Pancreas (tissue), 10 donors: ENCODE results near the gene SPARC. TPM values are rescaled to one million over a fixed set of nuclear protein-coding genes. Genes with fewer than 3 reads are reported as not detected.
A peak's percentile ranks its signal among the peaks of the same experiment; 100 is the strongest.

Experiments used
- ATAC-seq, 4 donors: fragments of 200-7000 bp; cut with Tn5 transposase; one replicate each; pipeline versions ENCODE4 v1.8.0 to v1.9.1; 2020; ENCODE audit warnings: mild to moderate bottlenecking in 4 of 4, moderate library complexity in 4 of 4
- DNase-seq, 6 donors: peaks; one replicate each; pipeline ENCODE4 v3.0.0-alpha.2; 2020
- FAIRE-seq: peaks from 2 replicates; lab custom pipeline; 2012; peaks lifted over from hg19 to GRCh38; lab: Jason Lieb, UNC
- H3K27ac ChIP-seq, 4 donors: fragments of 200-600 bp; sonication (generic); 1 replicate in 3 of 4; 2 replicates in 1 of 4; pipeline versions ENCODE4 v1.5.0 to v1.8.0; 2020
- H3K27me3 ChIP-seq, 4 donors: fragments of 200-600 bp; one replicate each; pipeline ENCODE4 v1.8.0; 2021
- H3K36me3 ChIP-seq, 3 donors: fragments of 200-600 bp; sonication (generic) in 1 of 3; one replicate each; pipeline versions ENCODE4 v1.5.0 to v1.8.0; 2020 to 2021
- H3K4me1 ChIP-seq, 3 donors: fragments of 200-600 bp; one replicate each; pipeline ENCODE4 v1.8.0; 2021
- H3K4me3 ChIP-seq, 4 donors: fragments of 200-600 bp; sonication (generic) in 2 of 4; one replicate each; pipeline versions ENCODE4 v1.5.0 to v1.8.0; 2020 to 2021
- H3K9me3 ChIP-seq, 4 donors: fragments of 200-600 bp; one replicate each; pipeline ENCODE4 v1.8.0; 2021
- CTCF ChIP-seq, 4 donors: fragments of 200-600 bp; sonication (generic) in 3 of 4; IDR thresholded peaks; one replicate each; pipeline versions ENCODE4 v1.5.0 to v1.8.0; 2021; ENCODE audit warnings: antibody characterized with exemption in 4 of 4
- WGBS, 2 donors: extraction: QIAGEN DNeasy Blood & Tissue Kit; methylation state at CpG; one replicate each; pipeline ENCODE4 v1.1.7; 2013; 5-methylcytosine and 5-hydroxymethylcytosine counted together
- intact Hi-C, 3 donors: fragments of 100-400 bp; cut with DNase I; formaldehyde crosslinking; loops; one replicate each; pipeline versions ENCODE4 v1.11.1 to v1.14.2; 2022
- polyA plus RNA-seq, 2 donors: library from polyadenylated mRNA; stranded (reverse); fragments of 200-250 nt; gene quantifications; one replicate each; pipeline ENCODE4 v1.2.3, GENCODE V29; 2013
- total RNA-seq, 6 donors: library from RNA; stranded (reverse); fragmentation: NEBNext Ultra II Directional in 4 of 6; extraction: Animal tissue kit (Norgen Biotek cat#: 25700) in 4 of 6; gene quantifications; one replicate each; pipeline versions ENCODE4 v1.2.1 to v1.2.4, GENCODE V29; 2021 to 2023
- donor health status: healthy with polysubstance abuse.
- donor health status: DM: no; HTN: no; CAD: no; lungs with moderate emphysema.
- donor health status: DM: no; HTN: no; CAD: no.
- donor health status: control.
- donor health status: control.
- donor health status: Bipolar disorder and iron deficiency.
- donor health status: DM: yes; HTN: yes; CAD: no.
- donor health status: DM: no; HTN: no; CAD: no.
- donor health status: DM: no; HTN: no; CAD: no.
- donor health status: DM: yes; HTN: yes; CAD: no.

SPARC gene
- total and polyA plus RNA-seq, 8 donors, result 27.2 to 608 (median 60.7) TPM

DNA sequence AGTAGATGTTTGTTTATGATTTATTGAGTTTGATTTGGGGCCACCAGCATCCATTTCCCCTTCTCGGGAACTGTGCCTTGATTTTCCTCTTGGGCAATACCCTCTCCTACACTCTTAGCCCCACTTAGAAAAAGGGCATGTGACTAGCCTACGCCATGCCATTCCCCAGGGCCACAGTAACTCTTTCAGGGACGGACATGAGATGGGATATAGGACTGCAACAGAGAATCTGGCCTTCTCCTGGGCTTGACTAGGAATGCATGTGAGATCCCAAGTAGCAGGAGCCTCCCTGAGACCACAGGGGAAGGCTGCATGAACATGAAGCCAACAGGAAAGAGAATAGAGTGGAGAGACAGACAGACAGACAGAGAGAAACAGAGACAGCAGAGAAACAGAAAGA lies 30.7 kb upstream of the SPARC start:
- Histone ChIP-seq H3K27me3 (no peaks in the 10 kb centered on the region), H3K27ac (no peak overlapping the region), H3K9me3 (no peaks in the 10 kb centered on the region), H3K4me1 (no peaks in the 10 kb centered on the region), H3K36me3 (no peaks in the 10 kb centered on the region), H3K4me3 (no peak overlapping the region)
- no peak for TF ChIP-seq CTCF (IDR thresholded peaks at IDR 0.05)
- no peak for FAIRE-seq
- ATAC-seq, result peak in 1 of 4 donors; percentile 49
- intact Hi-C loops, result no loop called here
- DNase-seq, result no peak
- 60 to 81% methylated on average over 3 of the region's 3 CpGs for WGBS, 2 donors

- intact Hi-C loops, result no loop called here
Observed at GRCh38 chr5:151709109-151709735, 22.5 kb upstream of the SPARC start.

DNA sequence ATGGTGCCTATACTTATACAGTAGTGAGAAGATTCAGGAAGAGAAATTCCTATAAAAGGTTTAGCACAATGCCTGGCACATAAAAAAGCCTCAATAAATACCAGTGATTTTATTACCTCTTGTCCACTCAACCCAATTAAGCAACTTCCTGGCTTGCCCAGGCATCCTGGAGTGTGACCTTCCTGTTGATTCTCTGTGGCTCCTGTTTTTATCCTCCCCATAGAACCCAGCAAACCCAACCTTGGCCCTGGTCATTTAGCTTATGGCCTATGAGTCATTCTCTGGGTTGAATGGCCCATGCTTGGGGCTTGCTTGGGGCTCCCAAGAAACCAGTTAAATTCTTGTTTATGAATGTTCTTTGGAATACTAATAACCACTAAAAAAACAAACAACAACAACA lies 21.4 kb upstream of the SPARC start:
- TF ChIP-seq CTCF (IDR thresholded peaks at IDR 0.05), result no peak
- intact Hi-C loops, result no loop called here
- ATAC-seq (no peak), DNase-seq (no peak), FAIRE-seq (no peak)
- no peaks in the 10 kb centered on the region for H3K4me1 ChIP-seq
- H3K4me3 ChIP-seq, result no peak overlapping the region
- no peaks in the 10 kb centered on the region for H3K9me3 ChIP-seq
- no peaks in the 10 kb centered on the region for H3K36me3 ChIP-seq
- no peaks in the 10 kb centered on the region for H3K27me3 ChIP-seq
- H3K27ac ChIP-seq, result no peak overlapping the region

More at GRCh38 chr5:151709109-151709735, 22.5 kb upstream of the SPARC start:
- TF ChIP-seq CTCF (IDR thresholded peaks at IDR 0.05), result no peak
- Histone ChIP-seq H3K27ac (no peak overlapping the region), H3K4me3 (no peak overlapping the region), H3K27me3 (no peaks in the 10 kb centered on the region), H3K4me1 (no peaks in the 10 kb centered on the region), H3K36me3 (no peaks in the 10 kb centered on the region), H3K9me3 (no peaks in the 10 kb centered on the region)
- no peak for ATAC-seq
- DNase-seq, result no peak
- no peak for FAIRE-seq
- WGBS, 2 donors, result 67 to 73% methylated on average over 13 of the region's 13 CpGs

DNA sequence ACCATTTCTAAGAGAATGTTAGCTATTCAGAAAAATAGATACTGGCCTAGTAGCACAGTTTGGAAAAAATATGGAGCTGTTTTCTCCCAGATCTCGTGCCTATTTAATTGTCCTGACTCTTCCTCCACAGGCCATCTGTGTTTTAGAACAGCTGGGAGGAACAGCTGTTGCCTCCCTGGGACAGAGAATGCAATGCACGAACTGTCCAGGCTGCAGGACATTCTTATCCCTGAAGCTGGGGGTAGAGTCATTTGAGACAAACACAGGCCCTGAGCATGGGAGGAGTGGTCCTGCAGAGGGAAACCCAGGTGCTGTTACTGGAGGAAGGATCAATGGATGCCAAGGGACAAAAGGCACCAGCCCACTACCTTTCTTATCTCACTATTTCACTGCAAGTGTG lies 20.9 kb upstream of the SPARC start:
- DNase-seq (no peak), FAIRE-seq (no peak), ATAC-seq (no peak)
- H3K4me1 ChIP-seq, result no peaks in the 10 kb centered on the region
- no peaks in the 10 kb centered on the region for H3K27me3 ChIP-seq
- no peak overlapping the region for H3K4me3 ChIP-seq
- H3K27ac ChIP-seq, result no peak overlapping the region
- WGBS, 2 donors, result 61 to 62% methylated on average over 2 of the region's 2 CpGs
- H3K9me3 ChIP-seq, result no peaks in the 10 kb centered on the region
- no peaks in the 10 kb centered on the region for H3K36me3 ChIP-seq
- intact Hi-C loops, result no loop called here
- no peak for TF ChIP-seq CTCF (IDR thresholded peaks at IDR 0.05)

DNA sequence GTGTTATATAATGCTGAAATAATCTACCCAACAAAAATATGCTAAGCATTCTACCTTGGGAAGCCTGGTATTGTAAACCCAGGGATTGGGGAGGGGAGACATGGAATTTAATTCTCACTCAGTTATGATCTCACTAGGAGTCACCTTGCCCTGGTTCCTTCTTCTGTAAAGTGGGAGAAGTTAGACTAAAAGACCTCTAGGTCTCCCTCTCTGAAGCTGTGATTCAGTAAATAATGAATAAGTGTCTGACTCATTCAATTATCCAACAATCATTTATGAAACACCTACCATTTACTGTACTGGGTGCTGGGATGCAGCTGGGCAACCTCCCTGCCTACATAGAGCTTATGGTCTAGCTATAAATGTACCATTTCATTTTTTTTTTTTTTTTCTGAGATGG lies 20.2 kb upstream of the SPARC start:
- no peak overlapping the region for H3K27ac ChIP-seq
- H3K9me3 ChIP-seq, result no peaks in the 10 kb centered on the region
- no peak for FAIRE-seq
- TF ChIP-seq CTCF (IDR thresholded peaks at IDR 0.05), result no peak
- no peak overlapping the region for H3K4me3 ChIP-seq
- intact Hi-C loops, result no loop called here
- DNase-seq, result no peak
- no peak for ATAC-seq
- no peaks in the 10 kb centered on the region for H3K36me3 ChIP-seq
- H3K27me3 ChIP-seq, result no peaks in the 10 kb centered on the region
- no peaks in the 10 kb centered on the region for H3K4me1 ChIP-seq
